ENCODE results near the gene ATP4A. TPM values are rescaled to one million over a fixed set of nuclear protein-coding genes. Genes with fewer than 3 reads are reported as not detected.

ATP4A gene
- total and polyA plus RNA-seq, 7 donors, result 0.10 TPM; not detected in 6

- TF ChIP-seq POLR2A (IDR thresholded peaks at IDR 0.05) (no peak), POLR2AphosphoS5 (IDR thresholded peaks at IDR 0.05) (no peak), CTCF (IDR thresholded peaks at IDR 0.05) (no peak), EP300 (IDR thresholded peaks at IDR 0.05) (no peak)
- intact Hi-C loops (cut with DNase I), result no loop called here
- H3K27ac ChIP-seq, result no peak overlapping the region
- WGBS, 2 donors, result 94% methylated on average over 2 of the region's 2 CpGs
- no peak overlapping the region for H3K4me3 ChIP-seq
- peaks cover 0 to 30% (median 22%) of the 10 kb centered on the region in 3 donors for H3K27me3 ChIP-seq
- H3K36me3 ChIP-seq, result no peaks in the 10 kb centered on the region
- no peaks in the 10 kb centered on the region for H3K9me3 ChIP-seq
- H3K4me1 ChIP-seq, result no peaks in the 10 kb centered on the region
- no peak for DNase-seq
Measured at GRCh38 chr19:35517342-35517741, 46.1 kb downstream of the ATP4A start.

- WGBS, 2 donors, result 93% methylated on average over 3 of the region's 3 CpGs
- Histone ChIP-seq H3K36me3 (no peaks in the 10 kb centered on the region), H3K4me1 (no peaks in the 10 kb centered on the region), H3K27me3 (peaks cover 0 to 40% (median 29%) of the 10 kb centered on the region in 3 donors), H3K4me3 (no peak overlapping the region), H3K9me3 (no peaks in the 10 kb centered on the region), H3K27ac (no peak overlapping the region)
- TF ChIP-seq EP300 (IDR thresholded peaks at IDR 0.05), result no peak
- no peak for TF ChIP-seq POLR2AphosphoS5 (IDR thresholded peaks at IDR 0.05)
- no peak for TF ChIP-seq CTCF (IDR thresholded peaks at IDR 0.05)
- TF ChIP-seq POLR2A (IDR thresholded peaks at IDR 0.05), result no peak
- no peak for DNase-seq
- intact Hi-C loops (cut with DNase I), result no loop called here
Measured at GRCh38 chr19:35516310-35516709, 47.1 kb downstream of the ATP4A start.

GRCh38 chr19:35514282-35514809 is 49.1 kb downstream of the ATP4A start:
- Histone ChIP-seq H3K27ac (no peak overlapping the region), H3K4me1 (peaks cover 0 to 15% (median 11%) of the 10 kb centered on the region in 4 donors), H3K27me3 (peaks cover 8 to 60% (median 45%) of the 10 kb centered on the region in 3 donors), H3K36me3 (no peaks in the 10 kb centered on the region), H3K9me3 (no peaks in the 10 kb centered on the region), H3K4me3 (no peak overlapping the region)
- intact Hi-C loops (cut with DNase I), result no loop called here
- no peak for DNase-seq
- 25 to 33% methylated on average over 20 of the region's 20 CpGs for WGBS, 2 donors
- TF ChIP-seq POLR2AphosphoS5 (IDR thresholded peaks at IDR 0.05) (no peak), EP300 (IDR thresholded peaks at IDR 0.05) (no peak), POLR2A (IDR thresholded peaks at IDR 0.05) (no peak), CTCF (IDR thresholded peaks at IDR 0.05) (no peak)

GRCh38 chr19:35513628-35514281 is 49.7 kb downstream of the ATP4A start, which contains the start of gene DMKN:
Gene DMKN, minus strand, starts transcription at chr19:35513649. Its CDS starts 174 bp downstream, at chr19:35513475.
- Histone ChIP-seq H3K4me1 (peaks cover 0 to 15% (median 11%) of the 10 kb centered on the region in 4 donors), H3K36me3 (no peaks in the 10 kb centered on the region), H3K27me3 (peaks cover 8 to 66% (median 49%) of the 10 kb centered on the region in 3 donors), H3K27ac (no peak within 1 kb of the TSS), H3K4me3 (no peak within 1 kb of the TSS), H3K9me3 (no peaks in the 10 kb centered on the region)
- TF ChIP-seq EP300 (IDR thresholded peaks at IDR 0.05) (no peak), POLR2A (IDR thresholded peaks at IDR 0.05) (no peak), POLR2AphosphoS5 (IDR thresholded peaks at IDR 0.05) (no peak), CTCF (IDR thresholded peaks at IDR 0.05) (no peak)
- WGBS, 2 donors, result 31 to 33% methylated on average over 15 of the region's 15 CpGs
- intact Hi-C loops (cut with DNase I), result no loop called here
- DNase-seq, result no peak

Measured in sigmoid colon (tissue), 7 donors.